Psoas muscle (tissue), 8 donors: ENCODE measurements around the gene TMEM176A. TPM values are rescaled to one million over a fixed set of nuclear protein-coding genes. Genes with fewer than 3 reads are reported as not detected.

ENCODE experiments used
- ATAC-seq, 4 donors: fragments of 200-7000 bp; cut with Tn5 transposase; one replicate each; pipeline ENCODE4 v1.9.1; 2020; ENCODE audit warnings: moderate library complexity in 3 of 4, mild to moderate bottlenecking in 2 of 4
- DNase-seq, 2 donors: peaks; one replicate each; pipeline ENCODE4 v3.0.0-alpha.2; 2020
- H3K27ac ChIP-seq: fragments of 200-600 bp; one replicate; pipeline ENCODE4 v1.8.0; 2022
- H3K27me3 ChIP-seq, 3 donors: fragments of 200-600 bp in 1 of 3; one replicate each; pipeline versions ENCODE4 v1.6.1 to v1.8.0; 2013 to 2022; ENCODE audit warnings: low read length in 2 of 3, mild to moderate bottlenecking in 2 of 3, moderate library complexity in 1 of 3; ENCODE audit not compliant: insufficient read depth in 3 of 3
- H3K36me3 ChIP-seq, 2 donors: fragments of 200-600 bp in 1 of 2; one replicate each; pipeline versions ENCODE4 v1.6.1 to v1.8.0; 2013 to 2022; ENCODE audit warnings: low read depth in 1 of 2, mild to moderate bottlenecking in 1 of 2, moderate library complexity in 1 of 2; ENCODE audit not compliant: insufficient read depth in 1 of 2
- H3K4me1 ChIP-seq: fragments of 200-600 bp; one replicate; pipeline ENCODE4 v1.8.0; 2022
- H3K4me3 ChIP-seq: fragments of 200-600 bp; one replicate; pipeline ENCODE4 v1.8.0; 2022; ENCODE audit warnings: mild to moderate bottlenecking
- H3K9me3 ChIP-seq: fragments of 200-600 bp; one replicate; pipeline ENCODE4 v1.8.0; 2022
- CTCF ChIP-seq: fragments of 200-600 bp; IDR thresholded peaks from one replicate; pipeline ENCODE4 v1.8.0; 2022; ENCODE audit warnings: antibody characterized with exemption
- WGBS, 3 donors: extraction: QIAGEN DNeasy Blood & Tissue Kit; methylation state at CpG; one replicate each; pipeline versions ENCODE4 v1.1.6 to v1.1.7; 2013; 5-methylcytosine and 5-hydroxymethylcytosine counted together
- intact Hi-C, 2 donors: fragments of 100-400 bp; cut with DNase I; formaldehyde crosslinking; loops; one replicate each; pipeline versions ENCODE4 v1.11.0 to v1.14.2; 2022
- polyA plus RNA-seq, 3 donors: library from polyadenylated mRNA; stranded (reverse); fragments of 200-250 nt; gene quantifications; one replicate each; pipeline ENCODE4 v1.2.3, GENCODE V29; 2013
- total RNA-seq, 4 donors: library from RNA; stranded (reverse); fragmentation: NEBNext Ultra II Directional in 2 of 4; extraction: Animal tissue kit (Norgen Biotek cat#: 25700) in 2 of 4; gene quantifications; one replicate each; pipeline versions ENCODE4 v1.2.1 to v1.2.4, GENCODE V29; 2021 to 2023
- donor health status: healthy with polysubstance abuse.
- donor health status: DM: no; HTN: no; CAD: no; lungs with moderate emphysema.
- donor health status: Bipolar disorder and iron deficiency.
- donor health status: healthy.
- donor health status: DM: yes; HTN: yes; CAD: no.
- donor health status: DM: no; HTN: no; CAD: no.
- donor health status: DM: no; HTN: no; CAD: no.
- donor health status: DM: yes; HTN: yes; CAD: no.

TMEM176A gene
- total and polyA plus RNA-seq, 7 donors: 2.3 to 13.7 (median 3.2) TPM

- H3K27ac ChIP-seq: no peak overlapping the region
- no peaks in the 10 kb centered on the region for H3K9me3 ChIP-seq
- intact Hi-C loops: no loop called here
- no peak for ATAC-seq
- H3K36me3 ChIP-seq: no peaks in the 10 kb centered on the region
- no peak for DNase-seq
- H3K4me1 ChIP-seq: no peaks in the 10 kb centered on the region
- peaks cover 0 to 6% (median 0%) of the 10 kb centered on the region in 3 donors for H3K27me3 ChIP-seq
- no peak for TF ChIP-seq CTCF
- 71 to 76% (median 75%) methylated on average over 10 of the region's 10 CpGs for WGBS, 3 donors
- no peak overlapping the region for H3K4me3 ChIP-seq
Measured at GRCh38 chr7:150823484-150824126, 23.0 kb downstream of the TMEM176A start.

GRCh38 chr7:150824379-150825177, 24.0 kb downstream of the TMEM176A start:
- H3K27me3 ChIP-seq: peaks cover 0 to 6% (median 0%) of the 10 kb centered on the region in 3 donors
- H3K27ac ChIP-seq: no peak overlapping the region
- TF ChIP-seq CTCF: no peak
- no peaks in the 10 kb centered on the region for H3K4me1 ChIP-seq
- WGBS, 3 donors: 87 to 95% (median 92%) methylated on average over 20 of the region's 20 CpGs
- intact Hi-C loops: no loop called here
- no peaks in the 10 kb centered on the region for H3K9me3 ChIP-seq
- H3K36me3 ChIP-seq: no peaks in the 10 kb centered on the region
- ATAC-seq (no peak), DNase-seq (no peak)
- no peak overlapping the region for H3K4me3 ChIP-seq

GRCh38 chr7:150826061-150826849, 25.7 kb downstream of the TMEM176A start:
- Histone ChIP-seq H3K36me3 (no peaks in the 10 kb centered on the region), H3K9me3 (no peaks in the 10 kb centered on the region), H3K27ac (no peak overlapping the region), H3K27me3 (peaks cover 0 to 6% (median 0%) of the 10 kb centered on the region in 3 donors), H3K4me3 (no peak overlapping the region), H3K4me1 (no peaks in the 10 kb centered on the region)
- TF ChIP-seq CTCF: no peak
- 60 to 67% (median 61%) methylated on average over 6 of the region's 6 CpGs for WGBS, 3 donors
- no peak for DNase-seq
- no peak for ATAC-seq
- intact Hi-C loops: no loop called here

DNA sequence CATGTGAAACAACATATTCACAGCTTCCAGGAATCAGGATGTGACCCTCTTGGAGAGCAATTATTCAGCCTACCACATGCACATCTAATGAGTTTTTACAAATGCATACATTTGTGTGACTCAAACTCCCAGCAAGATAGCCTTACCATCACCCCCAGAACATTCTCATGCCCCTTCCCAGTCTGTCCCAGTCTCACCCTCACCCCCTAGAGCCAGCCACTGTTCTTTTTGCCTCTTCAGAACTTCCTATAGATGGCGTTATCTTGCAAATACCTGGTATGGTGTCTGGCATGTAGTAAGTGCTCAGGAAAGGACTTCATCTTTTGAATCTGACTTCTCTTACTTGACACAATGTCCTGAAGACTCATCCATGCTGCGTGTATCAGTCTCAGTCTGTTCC, 27.8 kb downstream of the TMEM176A start:
- intact Hi-C loops: no loop called here
- no peak for DNase-seq
- no peaks in the 10 kb centered on the region for H3K36me3 ChIP-seq
- peaks cover 0 to 8% (median 0%) of the 10 kb centered on the region in 3 donors for H3K27me3 ChIP-seq
- H3K9me3 ChIP-seq: no peaks in the 10 kb centered on the region
- TF ChIP-seq CTCF: no peak
- H3K27ac ChIP-seq: no peak overlapping the region
- ATAC-seq: no peak
- no peak overlapping the region for H3K4me3 ChIP-seq
- 70 to 96% (median 95%) methylated on average over 2 of the region's 2 CpGs for WGBS, 3 donors
- H3K4me1 ChIP-seq: no peaks in the 10 kb centered on the region
